PFSK-1 (cell line): ENCODE measurements around the gene CSNK2B.

Experiments used
- POLR2AphosphoS5 ChIP-seq: IDR thresholded peaks from 2 replicates; pipeline ENCODE4 v1.6.1; 2012; ENCODE audit warnings: low read depth, mild to moderate bottlenecking, control low read depth, low read length, moderate library complexity
- REST ChIP-seq, 2 experiments: IDR thresholded peaks; 2 replicates each; pipeline versions ENCODE4 v1.6.1 to v1.8.0; 2011 to 2012; ENCODE audit warnings: low read depth in 2 of 2, low read length in 2 of 2, control low read depth in 1 of 2, inconsistent platforms in 1 of 2, mild to moderate bottlenecking in 1 of 2, moderate library complexity in 1 of 2; ENCODE audit not compliant: insufficient read depth in 1 of 2
- TAF1 ChIP-seq: IDR thresholded peaks from 2 replicates; pipeline ENCODE4 v1.6.1; 2012; ENCODE audit warnings: low read length, control low read depth, borderline replicate concordance; ENCODE audit not compliant: insufficient read depth

DNA sequence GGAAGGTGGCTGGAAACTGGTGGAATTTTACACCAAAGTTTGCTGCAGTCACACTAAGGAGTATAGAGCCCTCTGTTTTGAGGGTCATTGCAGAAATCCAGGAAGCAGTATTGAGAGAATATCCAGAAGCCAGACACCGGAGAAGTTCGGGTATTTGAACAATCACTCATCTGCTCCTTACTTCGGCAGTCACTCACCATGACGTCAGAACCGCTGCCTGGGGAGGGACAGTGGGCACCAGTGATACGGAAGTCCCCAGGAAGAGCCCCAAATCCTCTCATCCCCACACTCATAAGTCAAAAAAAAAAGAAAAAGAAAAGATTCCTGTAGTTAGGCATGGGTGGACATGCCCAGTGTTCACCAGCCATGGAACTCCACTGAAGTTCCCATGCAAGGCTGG is 11.0 kb downstream of the CSNK2B start:
- TF ChIP-seq POLR2AphosphoS5: no peak
- TF ChIP-seq TAF1: no peak
- no peak for TF ChIP-seq REST (IDR thresholded peaks at IDR 0.05; ENCODE audit: insufficient read depth in 1 of 2, low read depth in 2 of 2, low read length in 2 of 2)
